Adrenal gland (tissue), 12 donors: ENCODE measurements around the gene FFAR2. TPM values are rescaled to one million over a fixed set of nuclear protein-coding genes. Genes with fewer than 3 reads are reported as not detected.

Experiments
- DNase-seq, 7 donors: peaks; one replicate each; pipeline ENCODE4 v3.0.0-alpha.2; 2019 to 2020
- H3K27ac ChIP-seq, 5 donors: fragments of 200-600 bp; sonication (generic) in 4 of 5; 1 replicate in 3 of 5; 2 replicates in 2 of 5; pipeline versions ENCODE4 v1.5.1 to v1.8.0; 2016 to 2020; ENCODE audit warnings: mild to moderate bottlenecking in 1 of 5
- H3K27me3 ChIP-seq: fragments of 200-600 bp; 2 replicates; pipeline ENCODE4 v1.8.0; 2021
- H3K36me3 ChIP-seq, 2 donors: fragments of 200-600 bp; replicated peaks in 1 of 2; 1 replicate in 1 of 2; 2 replicates in 1 of 2; pipeline versions ENCODE4 v1.5.1 to v1.8.0; 2018 to 2022
- H3K4me1 ChIP-seq, 2 donors: fragments of 200-600 bp; replicated peaks in 1 of 2; 1 replicate in 1 of 2; 2 replicates in 1 of 2; pipeline versions ENCODE4 v1.5.1 to v1.8.0; 2018 to 2021
- H3K4me3 ChIP-seq, 4 donors: fragments of 200-600 bp; sonication (generic) in 3 of 4; one replicate each; pipeline ENCODE4 v1.5.1; 2016 to 2018
- H3K9me3 ChIP-seq, 3 donors: fragments of 200-600 bp; sonication (generic) in 1 of 3; replicated peaks in 1 of 3; 1 replicate in 2 of 3; 2 replicates in 1 of 3; pipeline versions ENCODE4 v1.5.1 to v1.8.0; 2016 to 2021
- POLR2A ChIP-seq, 2 donors: fragments of 450-650 bp; IDR thresholded peaks; one replicate each; pipeline ENCODE4 v1.6.1; 2017; ENCODE audit warnings: antibody characterized with exemption in 2 of 2, mild to moderate bottlenecking in 2 of 2, moderate library complexity in 1 of 2
- WGBS, 4 donors: extraction: QIAGEN DNeasy Blood & Tissue Kit in 2 of 4; methylation state at CpG; one replicate each; pipeline versions ENCODE4 v1.1.5 to v1.1.7; 2013 to 2017; 5-methylcytosine and 5-hydroxymethylcytosine counted together
- intact Hi-C, 2 donors: fragments of 100-400 bp; cut with DNase I; formaldehyde crosslinking; loops; one replicate each; pipeline versions ENCODE4 v1.14.1 to v1.15.0; 2022 to 2023
- polyA plus RNA-seq, 3 donors: library from polyadenylated mRNA; stranded (reverse); fragments of 200-250 nt in 2 of 3; fragments of 350-450 nt in 1 of 3; fragmentation: Illumina TruSeq in 1 of 3; extraction: RNeasy Lipid Tissue Mini Kit (QIAGEN cat#74804) in 1 of 3; gene quantifications; one replicate each; pipeline ENCODE4 v1.2.3, GENCODE V29; 2013 to 2014
- total RNA-seq, 9 donors: library from RNA; depleted of rRNA in 4 of 9; stranded (reverse); fragments of >200 nt in 4 of 9; fragments of 120-200 nt in 1 of 9; fragmentation: NEBNext Ultra II Directional in 1 of 9; extraction: Animal tissue kit (Norgen Biotek cat#: 25700) in 1 of 9; gene quantifications; one replicate each; pipeline versions ENCODE4 v1.1.0 to v1.2.4, GENCODE V29; 2013 to 2023
- TF ChIP-seq, protein P1 (sequence below), 6 experiments: fragments of 450-650 bp in 4 of 6; fragments of 200-600 bp in 2 of 6; sonication (generic) in 1 of 6; IDR thresholded peaks; 1 replicate in 5 of 6; 2 replicates in 1 of 6; pipeline versions ENCODE4 v1.5.1 to v1.8.0; 2016 to 2021; ENCODE audit warnings: antibody characterized with exemption in 6 of 6, mild to moderate bottlenecking in 2 of 6, moderate library complexity in 1 of 6
- donor health status: healthy with polysubstance abuse.
- donor health status: Bipolar disorder and iron deficiency.
- donor health status: DM: yes; HTN: yes; CAD: no.
- donor health status: DM: no; HTN: no; CAD: no.
- donor health status: DM: no; HTN: no; CAD: no.
- donor health status: DM: yes; HTN: yes; CAD: no.

The FFAR2 gene
- total and polyA plus RNA-seq, 12 donors = 0.11 to 0.88 (median 0.37) TPM; not detected in 6

GRCh38 chr19:35416331-35416730, 31.7 kb upstream of the FFAR2 start:
- 68 to 78% (median 73%) methylated on average over 7 of the region's 7 CpGs for WGBS, 4 donors

DNA sequence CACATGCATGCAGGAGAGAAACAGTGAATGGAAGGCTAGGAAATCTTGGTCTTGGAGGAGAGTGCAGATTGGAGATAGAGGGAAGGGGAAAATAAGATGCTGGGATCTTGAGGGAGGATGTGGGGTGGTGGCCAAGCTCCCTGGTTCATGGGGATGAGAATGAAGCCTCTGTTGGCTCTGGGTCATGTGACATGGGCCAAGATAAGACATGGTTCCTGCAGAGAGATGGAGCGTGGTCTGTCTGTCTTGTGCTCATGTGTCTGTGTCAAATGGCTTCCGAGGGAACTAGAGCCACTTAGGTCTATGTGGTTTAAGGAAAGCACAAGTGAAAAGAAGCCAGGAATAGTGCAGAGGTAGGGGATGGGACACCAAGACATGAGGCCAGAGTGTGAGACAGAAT, 30.8 kb upstream of the FFAR2 start:
- Histone ChIP-seq H3K27me3 (peaks cover 16% of the 10 kb centered on the region), H3K27ac (no peak overlapping the region), H3K36me3 (no peaks in the 10 kb centered on the region), H3K4me1 (no peaks in the 10 kb centered on the region), H3K4me3 (no peak overlapping the region), H3K9me3 (no peaks in the 10 kb centered on the region)
- DNase-seq = no peak
- intact Hi-C loops = no loop called here
- TF ChIP-seq, protein P1, sequence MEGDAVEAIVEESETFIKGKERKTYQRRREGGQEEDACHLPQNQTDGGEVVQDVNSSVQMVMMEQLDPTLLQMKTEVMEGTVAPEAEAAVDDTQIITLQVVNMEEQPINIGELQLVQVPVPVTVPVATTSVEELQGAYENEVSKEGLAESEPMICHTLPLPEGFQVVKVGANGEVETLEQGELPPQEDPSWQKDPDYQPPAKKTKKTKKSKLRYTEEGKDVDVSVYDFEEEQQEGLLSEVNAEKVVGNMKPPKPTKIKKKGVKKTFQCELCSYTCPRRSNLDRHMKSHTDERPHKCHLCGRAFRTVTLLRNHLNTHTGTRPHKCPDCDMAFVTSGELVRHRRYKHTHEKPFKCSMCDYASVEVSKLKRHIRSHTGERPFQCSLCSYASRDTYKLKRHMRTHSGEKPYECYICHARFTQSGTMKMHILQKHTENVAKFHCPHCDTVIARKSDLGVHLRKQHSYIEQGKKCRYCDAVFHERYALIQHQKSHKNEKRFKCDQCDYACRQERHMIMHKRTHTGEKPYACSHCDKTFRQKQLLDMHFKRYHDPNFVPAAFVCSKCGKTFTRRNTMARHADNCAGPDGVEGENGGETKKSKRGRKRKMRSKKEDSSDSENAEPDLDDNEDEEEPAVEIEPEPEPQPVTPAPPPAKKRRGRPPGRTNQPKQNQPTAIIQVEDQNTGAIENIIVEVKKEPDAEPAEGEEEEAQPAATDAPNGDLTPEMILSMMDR (IDR thresholded peaks at IDR 0.05) = no peak
- no peak for TF ChIP-seq POLR2A (IDR thresholded peaks at IDR 0.05)
- 76 to 90% (median 83%) methylated on average over 2 of the region's 2 CpGs for WGBS, 4 donors

More at GRCh38 chr19:35416331-35416730, 31.7 kb upstream of the FFAR2 start:
- no peak for TF ChIP-seq POLR2A (IDR thresholded peaks at IDR 0.05)
- TF ChIP-seq, protein P1 (IDR thresholded peaks at IDR 0.05) = no peak
- no peak overlapping the region for H3K4me3 ChIP-seq
- intact Hi-C loops = no loop called here
- DNase-seq = no peak
- H3K36me3 ChIP-seq = no peaks in the 10 kb centered on the region
- no peak overlapping the region for H3K27ac ChIP-seq
- H3K9me3 ChIP-seq = no peaks in the 10 kb centered on the region
- H3K4me1 ChIP-seq = no peaks in the 10 kb centered on the region
- peaks cover 16% of the 10 kb centered on the region for H3K27me3 ChIP-seq

- Histone ChIP-seq H3K27ac (no peak overlapping the region), H3K36me3 (no peaks in the 10 kb centered on the region), H3K27me3 (peaks cover 16% of the 10 kb centered on the region), H3K4me3 (no peak overlapping the region), H3K4me1 (no peaks in the 10 kb centered on the region), H3K9me3 (no peaks in the 10 kb centered on the region)
- DNase-seq = no peak
- TF ChIP-seq POLR2A (IDR thresholded peaks at IDR 0.05) = no peak
- TF ChIP-seq, protein P1 (IDR thresholded peaks at IDR 0.05) = no peak
- 54 to 82% (median 75%) methylated on average over 7 of the region's 7 CpGs for WGBS, 4 donors
- intact Hi-C loops = no loop called here
These were observed 30.1 kb upstream of the FFAR2 start for GRCh38 chr19:35417713-35418534.

DNA sequence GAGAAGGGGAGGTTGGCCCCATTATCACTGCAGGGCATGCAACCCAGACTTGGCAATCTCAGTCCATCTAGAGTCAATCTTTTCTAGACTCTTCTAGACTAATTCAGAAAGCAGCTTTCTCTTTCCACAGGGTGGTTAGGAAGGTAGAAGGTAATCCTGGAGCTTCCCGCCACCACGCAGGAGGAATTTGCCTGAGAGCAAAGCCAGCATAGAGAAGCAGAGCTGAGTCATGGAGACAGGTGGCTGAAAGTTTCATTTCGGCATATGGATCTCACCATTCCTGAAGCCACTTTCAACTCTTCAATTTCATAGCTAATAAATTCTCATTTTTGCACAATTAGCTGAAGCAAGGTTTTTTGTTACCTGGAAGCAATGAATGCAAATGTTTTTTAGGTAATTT, 29.0 kb upstream of the FFAR2 start:
- TF ChIP-seq POLR2A (IDR thresholded peaks at IDR 0.05) = no peak
- TF ChIP-seq, protein P1 (IDR thresholded peaks at IDR 0.05) = no peak
- intact Hi-C loops = no loop called here
- no peaks in the 10 kb centered on the region for H3K9me3 ChIP-seq
- H3K4me1 ChIP-seq = no peaks in the 10 kb centered on the region
- H3K27me3 ChIP-seq = peaks cover 12% of the 10 kb centered on the region
- 83 to 94% (median 87%) methylated on average over 3 of the region's 3 CpGs for WGBS, 4 donors
- DNase-seq = no peak
- no peak overlapping the region for H3K4me3 ChIP-seq
- no peak overlapping the region for H3K27ac ChIP-seq
- H3K36me3 ChIP-seq = no peaks in the 10 kb centered on the region
